PC-3 (cell line): ENCODE data around the gene C3orf18.

Source experiments
- CTCF ChIP-seq: fragments of 300-600 bp; sonication (generic); conservative IDR thresholded peaks from 2 replicates; pipeline ENCODE4 v1.5.1; 2017; ENCODE audit warnings: antibody characterized with exemption, low read depth, mild to moderate bottlenecking, low read length
- EZH2 ChIP-seq: fragments of 300-600 bp; sonication (generic); IDR thresholded peaks from one replicate; pipeline ENCODE4 v1.6.1; 2017; ENCODE audit warnings: antibody characterized with exemption, mild to moderate bottlenecking, low read length; ENCODE audit not compliant: unreplicated experiment
- EZH2phosphoT487 ChIP-seq: fragments of 300-600 bp; sonication (generic); IDR thresholded peaks from 2 replicates; pipeline ENCODE4 v1.6.1; 2018; ENCODE audit warnings: mild to moderate bottlenecking, antibody characterized with exemption, low read length, borderline replicate concordance

DNA sequence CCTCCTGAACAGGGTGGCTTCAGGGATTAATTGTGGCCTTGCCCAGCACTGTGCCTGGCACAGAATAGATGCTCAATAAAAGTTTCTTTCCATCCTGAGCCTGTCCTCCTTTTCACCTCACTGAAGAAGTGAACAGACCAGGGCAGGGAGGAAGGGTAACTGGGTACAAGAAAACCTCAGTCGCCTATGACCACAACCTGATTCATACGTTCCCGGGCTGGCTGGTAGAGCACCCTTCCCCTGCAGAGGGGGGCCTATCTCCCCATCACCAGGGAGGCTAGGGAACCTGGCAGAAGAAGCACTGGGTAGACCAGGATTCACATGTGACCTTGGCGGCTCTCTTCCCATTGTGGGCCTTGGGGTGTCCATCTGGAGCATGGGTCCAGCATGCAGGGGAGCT, 36.3 kb downstream of the C3orf18 start:
- TF ChIP-seq EZH2phosphoT487 (no peak), CTCF (no peak), EZH2 (no peak)
